GM19455 (cell line): Measurements from ENCODE around the gene IQGAP2.

Experiments used
- ATAC-seq: cut with Tn5 transposase; IDR thresholded peaks from one replicate; pipeline ENCODE4 v1.9.1; 2021; ENCODE audit not compliant: unreplicated experiment

Gene IQGAP2

DNA sequence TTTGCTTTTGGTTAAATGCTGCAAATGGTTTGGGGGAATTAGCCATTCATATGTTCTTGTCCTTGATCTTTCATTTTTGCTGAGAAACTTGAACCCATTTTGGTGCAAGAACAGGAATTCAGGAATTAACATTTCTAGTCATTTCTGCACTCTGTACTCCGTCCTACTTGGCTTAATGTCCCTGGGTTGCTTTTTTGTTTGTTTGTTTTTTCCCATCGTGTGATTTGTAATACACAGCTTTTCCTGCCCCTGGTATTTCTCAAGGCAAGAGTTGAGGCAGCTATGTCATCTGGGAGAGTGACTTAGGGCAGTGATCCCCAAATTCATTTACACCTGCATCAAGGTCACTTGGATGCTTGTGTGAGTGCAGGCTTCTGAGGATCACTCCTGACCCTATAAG, 71.3 kb downstream of the IQGAP2 start:
- ATAC-seq, result no peak

DNA sequence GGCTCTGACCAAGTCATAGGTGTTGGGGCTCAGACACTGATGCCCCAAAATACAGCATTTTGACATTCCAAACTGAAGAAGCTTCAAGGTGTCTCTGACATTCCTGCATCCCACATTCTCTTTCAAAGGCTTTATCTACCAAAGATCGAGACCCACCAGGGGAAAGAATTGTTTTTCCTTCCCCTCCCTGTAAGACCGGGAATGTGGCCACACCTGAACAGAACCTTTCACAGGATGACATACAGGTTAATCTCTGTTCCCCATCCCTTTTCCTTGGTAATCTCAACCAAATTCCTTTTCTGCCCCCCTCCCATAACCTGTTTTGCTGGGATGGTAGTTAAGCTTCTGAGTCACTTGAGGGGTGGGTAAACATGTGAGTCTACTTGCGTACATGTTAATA, 72.3 kb downstream of the IQGAP2 start:
- no peak for ATAC-seq

- ATAC-seq, result no peak
These were observed 72.9 kb downstream of the IQGAP2 start for GRCh38 chr5:76475936-76476335.

DNA sequence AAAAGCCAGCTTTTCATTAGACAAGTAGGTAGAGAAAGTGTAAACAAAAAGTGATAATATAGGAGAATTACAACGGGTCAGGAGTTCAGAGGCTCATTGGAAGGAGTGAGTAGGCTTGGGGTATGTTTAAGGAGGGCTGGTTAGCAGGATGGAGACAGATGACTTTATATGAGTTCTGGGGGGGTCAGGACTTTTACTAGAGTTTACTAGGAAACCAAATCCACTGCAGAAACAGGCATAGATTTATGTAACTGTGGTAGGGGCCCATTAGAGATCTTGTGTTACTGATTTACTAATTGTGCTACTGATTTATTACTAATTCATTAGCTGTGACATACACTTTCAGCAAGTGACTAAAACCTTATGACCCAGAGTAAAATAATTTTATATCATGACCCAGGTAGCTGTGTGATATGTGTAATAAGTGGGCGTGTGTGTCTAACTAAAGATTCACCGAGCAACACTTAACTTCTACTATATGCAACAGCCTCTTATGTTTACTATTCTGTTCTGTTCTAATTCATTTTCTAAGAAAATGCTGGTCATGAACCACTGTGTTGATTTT, 73.5 kb downstream of the IQGAP2 start:
- ATAC-seq, result no peak

DNA sequence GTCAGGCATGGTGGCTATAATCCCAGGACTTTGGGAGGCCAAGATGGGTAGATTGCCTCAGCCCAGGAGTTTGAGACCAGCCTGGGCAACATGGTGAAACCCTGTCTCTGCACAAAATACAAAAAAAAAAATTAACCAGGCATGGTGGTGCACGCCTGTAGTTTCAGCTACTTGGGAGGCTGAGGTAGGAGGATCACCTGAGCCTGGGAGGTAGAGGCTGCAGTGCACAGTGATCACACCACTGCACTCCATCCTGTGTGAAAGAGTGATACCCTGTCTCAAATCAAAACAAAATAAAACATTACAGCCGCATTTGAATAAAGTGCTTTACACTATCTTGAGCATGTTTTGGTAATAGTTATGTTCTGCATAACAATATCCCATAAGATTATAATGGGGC, 74.0 kb downstream of the IQGAP2 start:
- ATAC-seq, result no peak

- ATAC-seq, result no peak
These were observed 74.5 kb downstream of the IQGAP2 start for GRCh38 chr5:76477571-76477970.

GRCh38 chr5:76479281-76479680, 76.2 kb downstream of the IQGAP2 start:
- ATAC-seq, result no peak

GRCh38 chr5:76479973-76480667, 77.0 kb downstream of the IQGAP2 start:
- ATAC-seq, result no peak

- ATAC-seq, result no peak
These were observed 79.9 kb downstream of the IQGAP2 start for GRCh38 chr5:76482984-76483383.

GRCh38 chr5:76483433-76483832, 80.3 kb downstream of the IQGAP2 start:
- ATAC-seq, result no peak

DNA sequence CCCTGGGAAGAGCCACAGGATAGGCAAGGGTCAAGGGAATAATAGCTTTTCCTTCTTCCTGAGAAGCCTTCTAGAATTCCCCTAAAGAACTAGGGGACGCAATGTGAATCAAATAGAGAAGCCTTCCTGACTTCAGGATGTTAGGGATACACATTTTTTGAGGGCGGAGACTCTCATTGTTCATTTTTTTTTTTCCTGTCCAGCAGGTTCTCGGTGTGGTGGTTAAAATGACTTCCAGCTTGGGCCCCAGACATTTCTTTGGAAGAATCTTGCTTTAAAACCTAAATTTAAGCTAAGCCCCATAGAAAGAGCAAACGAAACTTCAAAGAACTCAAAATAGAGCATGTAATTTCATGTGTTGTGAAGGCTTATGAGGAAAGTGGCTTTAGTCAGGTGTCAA, 80.8 kb downstream of the IQGAP2 start:
- ATAC-seq, result no peak

- ATAC-seq, result no peak
These were observed 82.4 kb downstream of the IQGAP2 start for GRCh38 chr5:76485511-76485910.

GRCh38 chr5:76487386-76487785, 84.3 kb downstream of the IQGAP2 start:
- ATAC-seq, result no peak

- ATAC-seq, result no peak
These were observed 84.7 kb downstream of the IQGAP2 start for GRCh38 chr5:76487821-76488220.

GRCh38 chr5:76488969-76489368, 85.9 kb downstream of the IQGAP2 start:
- no peak for ATAC-seq

DNA sequence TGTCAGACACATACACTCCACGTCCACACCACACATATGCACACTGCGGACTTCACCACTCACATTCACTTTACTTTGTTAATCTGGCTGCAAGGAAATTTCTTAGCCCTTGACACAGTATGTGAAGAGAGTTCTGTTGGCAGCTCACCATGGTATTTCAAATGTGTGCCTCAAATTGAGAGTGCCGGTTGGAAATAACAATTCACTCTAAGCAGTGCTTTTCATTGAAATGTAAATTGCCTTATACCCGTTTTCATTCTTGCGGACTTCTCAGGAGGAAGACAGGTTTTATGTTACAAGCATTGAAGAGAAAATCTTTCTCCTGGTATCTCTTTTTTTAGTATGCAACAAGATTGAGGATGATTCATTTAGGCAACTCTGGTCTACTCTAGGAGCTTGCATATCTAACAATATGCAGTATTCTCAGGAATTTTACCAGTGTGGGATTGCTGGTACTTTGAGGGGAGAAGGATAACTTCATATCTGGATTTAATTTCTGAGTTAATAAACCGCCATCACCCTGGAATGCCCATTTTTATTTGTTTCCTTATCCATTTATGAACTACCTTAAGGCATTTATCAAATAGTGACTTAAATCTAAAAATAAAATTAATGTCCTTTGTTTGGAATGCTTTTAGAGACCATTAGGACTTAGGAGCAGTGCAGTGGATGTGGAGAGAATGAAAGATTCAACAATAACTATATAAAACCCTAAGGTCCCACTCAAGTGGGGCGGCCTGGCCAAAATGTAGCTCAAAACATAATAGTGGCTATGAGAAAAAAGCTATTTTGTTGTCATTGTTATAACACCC, 87.0 kb downstream of the IQGAP2 start:
- ATAC-seq, result no peak

GRCh38 chr5:76490960-76491359, 87.9 kb downstream of the IQGAP2 start:
- ATAC-seq, result no peak

DNA sequence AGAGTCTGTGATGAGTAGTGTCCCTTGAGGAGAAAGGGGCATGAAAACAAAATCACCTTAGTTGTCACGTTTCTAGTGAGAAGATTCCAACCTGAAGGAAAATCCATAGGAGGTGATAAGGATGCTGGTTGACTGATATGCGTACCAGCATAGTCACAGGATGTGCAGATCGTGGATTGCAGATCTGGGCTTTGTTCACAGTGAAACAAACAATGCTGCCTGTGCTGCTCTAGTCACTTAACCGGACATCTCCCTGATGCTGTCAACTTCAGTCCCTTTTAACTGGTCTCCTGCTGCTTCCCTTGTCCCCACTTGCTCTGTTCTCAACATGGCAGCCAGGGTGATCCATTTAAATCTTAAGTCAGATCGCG, 89.7 kb downstream of the IQGAP2 start:
- no peak for ATAC-seq

GRCh38 chr5:76493190-76493837, 90.2 kb downstream of the IQGAP2 start:
- ATAC-seq, result no peak

- no peak for ATAC-seq
These were observed 91.1 kb downstream of the IQGAP2 start for GRCh38 chr5:76494201-76494600.

DNA sequence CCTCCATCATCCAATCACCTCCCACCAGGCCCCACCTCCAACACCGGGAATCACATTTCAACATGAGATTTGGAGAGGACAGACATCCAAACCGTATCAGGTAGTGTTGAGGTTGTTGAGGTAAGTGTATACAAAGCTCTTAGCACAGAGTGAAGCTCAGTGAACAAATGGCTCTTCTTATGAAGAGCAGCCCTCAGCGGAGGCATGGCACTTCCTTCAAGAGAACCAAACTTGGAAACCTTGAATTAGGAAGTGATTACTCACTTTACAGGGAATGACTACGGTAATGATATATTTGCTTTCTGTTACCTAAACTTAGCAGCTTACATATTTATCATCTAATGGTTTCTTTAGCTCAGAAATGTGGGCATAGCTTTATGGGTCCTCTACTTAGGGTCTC, 92.8 kb downstream of the IQGAP2 start:
- ATAC-seq, result no peak

DNA sequence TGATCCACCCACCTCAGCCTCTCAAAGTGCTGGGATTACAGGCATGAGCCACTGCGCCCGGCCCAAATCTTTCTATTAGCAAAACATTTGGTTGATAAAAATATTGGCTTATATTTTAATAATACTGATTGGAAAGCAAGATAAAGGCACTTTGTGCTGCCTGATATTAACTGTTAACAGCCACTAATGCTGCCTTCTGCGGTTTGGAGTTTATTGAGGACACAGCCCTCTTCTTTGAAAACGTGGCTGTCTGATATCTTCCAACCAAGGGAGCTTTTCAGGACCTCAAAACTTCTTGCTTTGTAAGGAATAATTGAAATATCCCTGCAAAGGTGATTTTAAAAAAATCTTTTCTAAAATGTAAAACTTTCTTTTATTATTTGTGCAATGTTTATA, 94.0 kb downstream of the IQGAP2 start:
- no peak for ATAC-seq
